MM.1S (cell line): Measurements from ENCODE around the gene CELF2.

ENCODE experiments used
- DNase-seq: peaks from one replicate; pipeline ENCODE4 v3.0.0-alpha.2; 2015
- H2AFZ ChIP-seq: fragments of 300-600 bp; sonication (generic); 2 replicates; pipeline ENCODE4 v1.6.0; 2016; ENCODE audit warnings: antibody characterized with exemption, low read length
- H3F3A ChIP-seq: fragments of 300-600 bp; sonication (generic); 2 replicates; pipeline ENCODE4 v1.6.1; 2016; ENCODE audit warnings: mild to moderate bottlenecking, antibody characterized with exemption, low read length, moderate library complexity, mixed read lengths; ENCODE audit not compliant: insufficient read depth
- H3K27ac ChIP-seq: fragments of 300-600 bp; sonication (generic); 2 replicates; pipeline ENCODE4 v1.5.1; 2016; ENCODE audit warnings: mild to moderate bottlenecking, low read length
- H3K27me3 ChIP-seq: fragments of 300-600 bp; sonication (generic); replicated peaks from 2 replicates; pipeline ENCODE4 v1.6.0; 2016; ENCODE audit warnings: low read length; ENCODE audit not compliant: insufficient read depth
- H3K36me3 ChIP-seq: fragments of 300-600 bp; sonication (generic); replicated peaks from 2 replicates; pipeline ENCODE4 v1.6.1; 2016; ENCODE audit warnings: mild to moderate bottlenecking, low read length, mixed read lengths; ENCODE audit not compliant: insufficient read depth
- H3K4me1 ChIP-seq: fragments of 300-600 bp; sonication (generic); 2 replicates; pipeline ENCODE4 v1.6.1; 2016; ENCODE audit warnings: low read length, mixed read lengths
- H3K4me2 ChIP-seq: fragments of 300-600 bp; sonication (generic); 2 replicates; pipeline ENCODE4 v1.6.0; 2016; ENCODE audit warnings: low read depth, low read length
- H3K4me3 ChIP-seq: fragments of 300-600 bp; sonication (generic); 2 replicates; pipeline ENCODE4 v1.5.1; 2016; ENCODE audit warnings: low read length, mixed read lengths
- H3K79me2 ChIP-seq: fragments of 300-600 bp; sonication (generic); 2 replicates; pipeline ENCODE4 v1.6.1; 2016; ENCODE audit warnings: mixed run types, low read length, mixed read lengths
- H3K9ac ChIP-seq: fragments of 300-600 bp; sonication (generic); 2 replicates; pipeline ENCODE4 v1.6.1; 2016; ENCODE audit warnings: low read length, mixed read lengths
- H3K9me2 ChIP-seq: fragments of 300-600 bp; sonication (generic); replicated peaks from 2 replicates; pipeline ENCODE4 v1.6.1; 2016; ENCODE audit warnings: mild to moderate bottlenecking, low read length, mixed read lengths; ENCODE audit not compliant: insufficient read depth
- H3K9me3 ChIP-seq: fragments of 300-600 bp; sonication (generic); replicated peaks from 2 replicates; pipeline ENCODE4 v1.6.1; 2016; ENCODE audit warnings: mild to moderate bottlenecking, low read length, mixed read lengths; ENCODE audit not compliant: insufficient read depth
- H4K20me1 ChIP-seq: fragments of 300-600 bp; sonication (generic); 2 replicates; pipeline ENCODE4 v1.6.1; 2016; ENCODE audit warnings: mild to moderate bottlenecking, low read length, moderate library complexity, mixed read lengths; ENCODE audit not compliant: insufficient read depth
- CTCF ChIP-seq: fragments of 300-600 bp; sonication (generic); IDR thresholded peaks from 2 replicates; pipeline ENCODE4 v1.5.1; 2016; ENCODE audit warnings: antibody characterized with exemption, low read length, mixed read lengths
- EZH2 ChIP-seq: fragments of 300-600 bp; sonication (generic); optimal IDR thresholded peaks from 2 replicates; pipeline ENCODE3; 2017; ENCODE audit warnings: low read depth, mild to moderate bottlenecking, antibody characterized with exemption, low read length, mixed read lengths
- EZH2phosphoT487 ChIP-seq: fragments of 300-600 bp; sonication (generic); IDR thresholded peaks from 2 replicates; pipeline ENCODE4 v1.6.1; 2018; ENCODE audit warnings: antibody characterized with exemption, low read length

CELF2 gene

GRCh38 chr10:11381023-11381422 is 363.4 kb downstream of the CELF2 start:
- no peak for TF ChIP-seq CTCF
- no peak for TF ChIP-seq EZH2
- no peak for TF ChIP-seq EZH2phosphoT487
- Histone ChIP-seq H3K27me3 (no peaks in the 10 kb centered on the region), H3K9me2 (no peaks in the 10 kb centered on the region), H3K9ac (no peak overlapping the region), H3F3A (no peaks in the 10 kb centered on the region), H3K4me1 (no peaks in the 10 kb centered on the region), H3K9me3 (no peaks in the 10 kb centered on the region), H3K79me2 (no peaks in the 10 kb centered on the region), H2AFZ (no peak overlapping the region), H3K4me3 (no peak overlapping the region), H4K20me1 (no peaks in the 10 kb centered on the region), H3K4me2 (no peak overlapping the region), H3K27ac (no peak overlapping the region), H3K36me3 (no peaks in the 10 kb centered on the region)
- no peak for DNase-seq

DNA sequence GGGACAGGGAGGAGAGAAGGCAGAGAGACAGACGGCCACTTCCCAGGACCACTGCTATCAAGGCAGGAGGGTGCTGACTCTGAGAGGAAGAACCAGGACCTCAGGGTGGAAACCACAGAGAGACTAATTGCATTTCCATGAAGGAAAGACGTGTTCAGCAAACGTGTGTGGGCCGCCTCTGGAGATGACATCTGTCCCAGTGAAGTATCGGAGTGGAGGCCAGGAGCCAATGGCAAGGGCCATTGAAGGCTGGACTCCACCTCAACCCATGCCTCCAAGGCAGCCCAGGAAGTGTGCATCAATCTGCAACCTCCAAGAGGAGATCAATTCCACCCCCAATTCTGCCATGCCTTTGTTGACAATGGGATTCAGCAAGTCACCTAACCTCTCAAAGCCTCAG is 363.8 kb downstream of the CELF2 start:
- Histone ChIP-seq H3K4me2 (no peak overlapping the region), H3K4me1 (no peaks in the 10 kb centered on the region), H4K20me1 (no peaks in the 10 kb centered on the region), H3K27ac (no peak overlapping the region), H3K9me2 (no peaks in the 10 kb centered on the region), H2AFZ (no peak overlapping the region), H3F3A (no peaks in the 10 kb centered on the region), H3K4me3 (no peak overlapping the region), H3K27me3 (no peaks in the 10 kb centered on the region), H3K9ac (no peak overlapping the region), H3K36me3 (no peaks in the 10 kb centered on the region), H3K9me3 (no peaks in the 10 kb centered on the region), H3K79me2 (no peaks in the 10 kb centered on the region)
- TF ChIP-seq EZH2phosphoT487 = no peak
- no peak for TF ChIP-seq EZH2
- TF ChIP-seq CTCF = no peak
- no peak for DNase-seq

DNA sequence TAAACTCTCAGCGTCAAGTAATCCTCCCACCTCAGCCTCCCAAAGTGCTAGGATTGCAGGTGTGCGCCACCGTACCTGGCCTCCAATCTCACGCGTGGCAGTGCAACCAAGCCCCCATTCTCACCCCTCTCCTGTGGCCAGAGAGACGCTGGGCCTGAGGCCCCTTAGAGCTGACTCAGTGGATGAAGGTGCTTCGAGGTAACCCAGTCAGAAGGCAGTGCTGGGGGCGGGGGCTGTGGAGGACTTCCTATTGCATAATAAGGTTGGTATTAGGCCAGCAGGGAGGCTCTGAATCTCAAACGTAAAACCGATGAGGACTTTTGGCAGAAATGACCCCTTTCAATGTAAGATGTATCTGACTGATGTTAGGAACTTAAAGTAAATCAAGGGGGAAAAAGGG is 364.5 kb downstream of the CELF2 start:
- no peak overlapping the region for H3K9ac ChIP-seq
- no peak for DNase-seq
- H3K4me2 ChIP-seq = no peak overlapping the region

More for the DNA sequence above, 364.5 kb downstream of the CELF2 start:
- Histone ChIP-seq H3F3A (no peaks in the 10 kb centered on the region), H3K4me3 (no peak overlapping the region), H3K36me3 (no peaks in the 10 kb centered on the region), H3K27me3 (no peaks in the 10 kb centered on the region), H3K9me3 (no peaks in the 10 kb centered on the region), H4K20me1 (no peaks in the 10 kb centered on the region), H3K9me2 (no peaks in the 10 kb centered on the region), H2AFZ (no peak overlapping the region), H3K27ac (no peak overlapping the region), H3K4me1 (no peaks in the 10 kb centered on the region), H3K79me2 (no peaks in the 10 kb centered on the region)
- no peak for TF ChIP-seq EZH2
- TF ChIP-seq CTCF = no peak
